Stimulated activated CD8-positive, alpha-beta memory T cell treated with anti-CD3 and anti-CD28 coated beads, Interleukin-4, amount 100 ng/mL, for 24 hours (primary cell): ENCODE results near the gene AVL9.
"Not testable (repeated sequence)": the region's sequence is repeated elsewhere in the genome, so short reads cannot be mapped to it uniquely, and the experiment has no call there.

ENCODE experiments used
- DNase-seq: peaks from one replicate; pipeline ENCODE4 v3.0.0-alpha.2; 2020; ENCODE audit warnings: low read depth

Gene AVL9

DNA sequence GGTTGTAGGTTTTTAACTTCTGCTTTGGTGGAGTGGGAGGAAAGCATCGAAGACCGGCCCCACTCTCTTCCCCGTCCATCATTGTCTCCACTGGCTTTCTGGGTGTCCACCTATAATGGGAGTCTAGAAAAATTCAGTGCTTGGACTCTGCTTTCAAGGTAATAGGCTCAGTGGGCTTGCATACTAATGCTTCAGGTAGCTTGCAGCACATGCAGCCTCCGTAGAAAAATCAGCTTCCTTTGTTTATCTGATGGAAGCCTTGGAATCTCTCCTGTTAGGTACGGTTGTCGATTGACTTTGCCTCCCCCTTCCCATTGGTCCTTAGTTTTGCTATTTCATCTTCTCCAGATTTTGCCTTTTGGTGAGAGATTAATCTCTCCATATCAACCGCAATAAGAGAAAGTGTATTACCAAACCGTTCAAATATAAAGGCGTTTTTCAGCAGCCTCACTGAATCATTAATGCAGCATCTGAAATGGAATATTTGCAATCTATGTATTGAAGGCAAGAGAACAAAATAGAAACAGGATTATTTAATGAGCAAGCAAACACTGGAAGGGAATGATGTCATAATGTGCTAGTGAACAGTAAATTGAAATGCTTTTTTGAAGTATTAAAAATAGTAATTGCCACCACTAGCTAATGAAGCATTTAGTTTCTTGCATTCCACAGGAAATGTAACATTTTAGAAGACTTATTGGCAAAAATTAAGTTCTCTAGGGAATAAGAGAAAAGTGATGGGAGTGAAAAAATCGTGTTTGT, 944 bp downstream of the AVL9 start:
- DNase-seq, result no peak

DNA sequence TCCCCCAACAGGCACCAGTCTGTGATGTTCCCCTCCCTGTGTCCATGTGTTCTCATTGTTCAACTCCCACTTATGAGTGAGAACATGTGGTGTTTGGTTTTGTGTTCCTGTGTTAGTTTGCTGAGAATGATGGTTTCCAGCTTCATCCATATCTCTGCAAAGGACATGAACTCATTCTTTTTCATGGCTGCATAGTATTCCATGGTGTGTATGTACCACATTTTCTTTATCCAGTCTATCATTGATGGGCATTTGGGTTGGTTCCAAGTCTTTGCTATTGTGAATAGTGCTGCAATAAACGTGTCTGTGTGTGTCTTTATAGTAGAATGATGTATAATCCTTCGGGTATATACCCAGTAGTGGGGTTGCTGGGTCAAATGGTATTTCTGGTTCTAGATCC, 4.5 kb downstream of the AVL9 start:
- not testable (repeated sequence) for DNase-seq

GRCh38 chr7:32500216-32500615, 4.9 kb downstream of the AVL9 start:
- not testable (repeated sequence) for DNase-seq

GRCh38 chr7:32500922-32501341, 5.6 kb downstream of the AVL9 start:
- no peak for DNase-seq

DNA sequence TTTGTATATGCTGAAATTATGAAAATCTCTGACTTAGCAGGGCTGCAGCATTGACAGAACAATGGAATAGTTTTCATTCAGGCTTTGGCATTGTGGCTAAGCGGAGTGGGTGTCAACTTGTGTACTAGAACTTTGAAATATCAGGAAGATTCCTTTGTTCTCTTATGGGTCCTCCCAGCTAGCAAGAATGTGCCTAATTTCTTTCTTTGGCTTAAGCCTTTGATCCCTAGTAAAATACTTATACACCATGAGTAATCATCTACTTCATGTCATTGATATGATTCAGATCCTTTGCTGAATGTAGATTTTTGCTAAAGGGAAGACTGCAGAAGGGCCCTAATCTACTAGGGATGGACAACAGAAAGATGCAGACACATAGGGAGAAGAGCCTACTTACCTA, 6.2 kb downstream of the AVL9 start:
- DNase-seq, result no peak

GRCh38 chr7:32502728-32503127, 7.4 kb downstream of the AVL9 start:
- DNase-seq, result no peak

DNA sequence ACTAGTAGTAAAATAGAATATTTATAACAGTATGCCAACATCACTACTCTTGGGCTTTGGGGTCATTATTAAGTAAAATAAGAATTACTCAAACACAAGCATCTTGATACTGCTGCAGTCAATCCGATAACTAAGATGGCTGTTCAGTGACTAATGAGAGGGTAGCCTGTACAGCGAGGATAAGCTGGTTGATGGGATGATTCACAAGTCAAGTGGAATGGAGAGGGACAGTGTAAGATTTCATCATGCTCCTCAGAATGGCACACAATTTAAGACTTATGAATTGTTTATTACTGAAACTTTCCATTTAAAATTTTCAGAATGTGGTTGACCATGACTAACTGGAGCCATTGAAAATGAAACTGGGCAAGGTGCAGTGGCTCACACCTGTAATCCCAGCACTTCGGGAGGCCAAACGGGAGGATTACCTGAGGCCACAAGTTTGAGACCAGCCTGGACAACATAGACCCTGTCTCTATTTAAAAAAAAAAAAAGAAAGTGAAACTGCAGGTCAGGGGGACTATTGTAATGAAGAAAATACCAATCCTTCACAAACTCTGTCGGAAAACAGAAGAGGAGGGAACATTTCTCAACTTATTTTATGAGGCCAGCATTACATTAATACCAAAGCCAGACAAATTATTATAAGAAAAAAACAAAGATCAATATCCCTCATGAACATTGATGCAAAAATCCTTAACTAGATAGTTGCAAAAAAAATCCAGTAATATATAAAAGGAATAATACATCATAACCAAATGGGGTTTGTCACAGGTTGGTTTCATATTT, 11.2 kb downstream of the AVL9 start:
- no peak for DNase-seq

- DNase-seq, result no peak
Observed at GRCh38 chr7:32507414-32507813, 12.1 kb downstream of the AVL9 start.

GRCh38 chr7:32511791-32512190, 16.5 kb downstream of the AVL9 start:
- no peak for DNase-seq

- DNase-seq, result no peak
Observed at GRCh38 chr7:32513210-32513609, 17.9 kb downstream of the AVL9 start.

DNA sequence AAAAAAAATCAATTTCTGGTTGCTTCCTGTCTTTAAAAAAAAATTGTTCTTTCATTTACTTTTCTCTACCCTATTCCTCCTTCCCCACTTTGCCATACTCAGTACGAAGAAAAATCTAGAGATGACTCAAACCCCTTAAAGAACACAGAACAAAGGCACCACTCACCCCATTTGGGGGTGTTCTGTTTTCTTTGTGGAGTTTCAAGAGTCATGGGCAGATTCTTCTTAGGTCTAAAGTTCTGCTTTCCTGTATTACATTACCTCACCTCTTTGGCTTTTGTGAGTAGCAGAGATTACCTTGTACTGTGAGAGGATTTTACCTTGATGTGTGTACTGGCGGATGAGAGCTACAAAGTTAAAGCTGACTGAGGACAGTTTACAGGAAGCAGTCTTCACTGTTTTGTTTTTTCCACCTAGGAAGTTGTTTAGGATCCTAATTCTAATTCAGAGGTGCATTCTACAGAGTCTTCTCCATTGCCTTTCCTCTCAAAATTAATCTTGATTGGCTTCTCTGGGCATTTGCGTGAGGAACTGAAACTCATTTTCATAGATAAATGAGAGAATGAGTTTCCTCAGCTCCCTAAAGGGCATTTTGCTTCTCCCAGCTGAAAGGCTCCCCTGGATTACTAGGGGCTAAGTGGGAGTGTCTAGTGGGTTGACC, 20.7 kb downstream of the AVL9 start:
- no peak for DNase-seq

- no peak for DNase-seq
Observed at GRCh38 chr7:32516551-32517100, 21.3 kb downstream of the AVL9 start.

DNA sequence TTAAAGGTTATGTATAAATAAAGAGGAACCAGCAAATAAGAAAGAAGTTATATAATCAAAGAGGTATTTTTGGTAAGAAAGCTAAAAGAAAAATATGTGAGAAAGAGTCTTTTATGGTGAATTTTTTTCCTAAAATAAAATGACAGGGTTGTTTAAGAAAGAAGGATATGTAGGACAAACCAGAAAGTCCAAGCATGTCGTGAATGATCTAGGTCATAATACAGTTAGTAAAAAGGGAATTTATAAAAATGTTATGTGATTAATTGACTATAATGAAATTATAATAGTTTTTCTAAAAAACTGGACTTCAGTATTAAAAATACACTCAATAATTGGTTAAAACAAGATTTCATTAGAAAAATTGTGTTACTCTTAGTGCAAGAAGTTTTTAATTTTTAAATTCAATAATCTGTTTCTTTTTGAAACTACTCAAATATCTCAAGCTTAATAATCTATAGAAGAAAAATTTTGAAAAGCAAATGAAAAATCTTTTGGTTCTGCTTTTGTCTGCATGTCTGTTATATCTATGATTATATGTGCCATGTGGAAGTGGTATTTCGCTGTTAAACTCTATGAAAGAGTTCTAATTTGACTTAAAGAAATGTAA, 23.3 kb downstream of the AVL9 start:
- DNase-seq, result no peak

GRCh38 chr7:32519763-32520162, 24.5 kb downstream of the AVL9 start:
- peak; percentile 11 for DNase-seq

GRCh38 chr7:32522746-32523530, 27.6 kb downstream of the AVL9 start:
- DNase-seq, result no peak

- no peak for DNase-seq
Observed at GRCh38 chr7:32524631-32525030, 29.3 kb downstream of the AVL9 start.

GRCh38 chr7:32525839-32526238, 30.6 kb downstream of the AVL9 start:
- no peak for DNase-seq

GRCh38 chr7:32531402-32531801, 36.1 kb downstream of the AVL9 start:
- no peak for DNase-seq

- no peak for DNase-seq
Observed at GRCh38 chr7:32532086-32532485, 36.8 kb downstream of the AVL9 start.

GRCh38 chr7:32532716-32533115, 37.4 kb downstream of the AVL9 start:
- DNase-seq, result no peak

GRCh38 chr7:32533276-32534029, 38.2 kb downstream of the AVL9 start:
- no peak for DNase-seq
